Stimulated activated CD4-positive, alpha-beta T cell treated with anti-CD3 and anti-CD28 coated beads, Interleukin-4, amount 100 ng/mL, for 4 hours (primary cell): ENCODE measurements around the gene LSR.

Source experiments
- DNase-seq, 2 experiments: peaks; one replicate each; pipeline ENCODE4 v3.0.0-alpha.2; 2020

LSR gene, protein sequence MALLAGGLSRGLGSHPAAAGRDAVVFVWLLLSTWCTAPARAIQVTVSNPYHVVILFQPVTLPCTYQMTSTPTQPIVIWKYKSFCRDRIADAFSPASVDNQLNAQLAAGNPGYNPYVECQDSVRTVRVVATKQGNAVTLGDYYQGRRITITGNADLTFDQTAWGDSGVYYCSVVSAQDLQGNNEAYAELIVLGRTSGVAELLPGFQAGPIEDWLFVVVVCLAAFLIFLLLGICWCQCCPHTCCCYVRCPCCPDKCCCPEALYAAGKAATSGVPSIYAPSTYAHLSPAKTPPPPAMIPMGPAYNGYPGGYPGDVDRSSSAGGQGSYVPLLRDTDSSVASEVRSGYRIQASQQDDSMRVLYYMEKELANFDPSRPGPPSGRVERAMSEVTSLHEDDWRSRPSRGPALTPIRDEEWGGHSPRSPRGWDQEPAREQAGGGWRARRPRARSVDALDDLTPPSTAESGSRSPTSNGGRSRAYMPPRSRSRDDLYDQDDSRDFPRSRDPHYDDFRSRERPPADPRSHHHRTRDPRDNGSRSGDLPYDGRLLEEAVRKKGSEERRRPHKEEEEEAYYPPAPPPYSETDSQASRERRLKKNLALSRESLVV

DNA sequence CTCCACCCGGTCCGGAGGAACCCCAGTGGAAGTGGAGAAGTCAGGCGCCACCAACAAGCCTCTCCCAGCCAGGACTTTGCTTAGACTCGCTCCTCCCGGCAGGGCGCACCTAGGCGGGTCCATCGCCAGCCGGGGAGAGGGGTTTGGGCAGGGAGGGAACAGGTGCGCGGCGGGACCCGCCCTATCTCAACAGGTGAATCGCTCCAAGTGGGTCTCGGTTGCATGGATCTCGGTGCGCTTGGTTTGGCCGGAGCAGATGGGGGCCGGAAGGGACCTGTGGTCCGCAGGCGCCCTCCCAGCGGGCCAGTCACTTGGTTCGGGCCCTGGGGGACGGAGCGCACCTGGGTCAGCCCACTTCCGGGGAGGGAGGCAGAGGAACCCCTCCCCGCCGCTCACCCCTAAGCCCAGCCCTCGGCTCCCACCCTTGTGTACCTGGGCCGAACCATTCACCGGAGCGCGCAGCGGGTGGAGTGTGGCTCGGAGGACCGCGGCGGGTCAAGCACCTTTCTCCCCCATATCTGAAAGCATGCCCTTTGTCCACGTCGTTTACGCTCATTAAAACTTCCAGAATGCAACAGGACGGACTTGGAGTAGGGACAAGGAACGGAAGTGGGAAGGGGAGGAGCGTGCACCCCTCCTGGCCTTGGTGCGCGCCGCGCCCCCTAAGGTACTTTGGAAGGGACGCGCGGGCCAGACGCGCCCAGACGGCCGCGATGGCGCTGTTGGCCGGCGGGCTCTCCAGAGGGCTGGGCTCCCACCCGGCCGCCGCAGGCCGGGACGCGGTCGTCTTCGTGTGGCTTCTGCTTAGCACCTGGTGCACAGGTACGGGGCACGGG, at the start of gene LSR:
Gene LSR (plus strand): TSS at position 693 of the 836 bp plus-strand sequence. CDS start 21 bp downstream, at position 714.
- DNase-seq = peak; percentile 63

DNA sequence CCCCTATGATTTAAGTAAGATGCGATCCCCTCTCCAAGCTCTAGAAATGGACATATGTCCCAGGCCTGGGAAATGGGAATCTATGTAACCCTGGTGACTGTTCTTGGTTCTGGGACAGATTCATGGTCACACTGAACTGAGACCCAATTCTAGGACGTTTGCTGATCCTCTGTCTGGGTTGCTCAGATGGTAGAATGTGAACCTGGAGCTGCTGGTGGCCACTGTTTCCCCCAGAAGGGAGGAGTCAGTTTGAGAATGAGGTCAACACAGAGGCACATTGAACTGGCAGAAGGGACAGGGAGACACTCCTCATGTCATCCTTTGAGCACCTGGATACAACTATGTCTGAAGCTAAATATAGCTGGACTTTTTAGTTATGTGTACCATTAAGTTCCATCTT, 49.3 kb upstream of the LSR start:
- DNase-seq = no peak

DNA sequence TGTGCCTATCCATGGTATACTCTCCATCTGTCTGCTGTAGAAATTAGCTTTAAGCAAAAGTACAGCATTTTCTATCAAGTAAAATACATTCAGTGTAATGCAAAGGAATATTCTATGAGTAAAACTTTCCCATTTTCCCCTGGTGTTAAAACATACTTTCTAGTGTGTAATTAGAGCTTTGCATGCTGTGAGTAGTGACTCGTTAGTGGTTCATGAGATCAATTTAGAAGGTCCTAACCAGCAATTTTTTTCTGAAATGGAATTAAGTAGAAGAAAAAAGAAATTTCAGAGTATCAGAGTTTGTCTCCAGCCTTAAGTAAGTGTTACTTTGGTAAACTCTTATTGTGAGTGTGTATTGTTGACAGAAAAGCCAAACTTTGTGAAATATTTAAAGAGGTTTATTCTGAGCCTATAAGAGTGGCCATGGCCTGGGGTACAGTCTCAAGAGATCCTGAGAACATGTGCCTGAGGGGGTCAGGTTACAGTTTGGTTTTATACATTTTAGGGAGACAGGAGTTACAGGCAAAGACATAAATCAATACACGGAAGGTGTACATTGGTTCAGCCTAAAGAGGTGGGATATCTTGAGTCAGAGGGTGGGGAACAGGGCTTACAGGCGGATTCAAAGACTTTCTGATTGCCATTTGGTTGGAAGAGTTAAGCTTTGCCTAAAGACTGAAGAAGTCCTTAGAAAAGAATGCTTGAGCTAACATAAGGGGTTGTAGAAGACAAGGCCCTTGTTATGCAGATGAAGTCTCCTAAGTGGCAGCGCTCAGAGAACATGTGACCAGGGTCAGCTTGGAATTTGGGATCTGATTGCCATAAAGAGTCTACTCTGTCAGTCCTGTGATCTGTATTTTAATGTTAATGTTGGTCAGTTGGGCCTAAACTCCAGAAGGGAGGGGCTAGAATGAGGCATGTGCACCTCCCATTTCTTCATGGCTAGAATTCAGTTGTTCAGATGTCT, 45.8 kb upstream of the LSR start:
- no peak for DNase-seq

DNA sequence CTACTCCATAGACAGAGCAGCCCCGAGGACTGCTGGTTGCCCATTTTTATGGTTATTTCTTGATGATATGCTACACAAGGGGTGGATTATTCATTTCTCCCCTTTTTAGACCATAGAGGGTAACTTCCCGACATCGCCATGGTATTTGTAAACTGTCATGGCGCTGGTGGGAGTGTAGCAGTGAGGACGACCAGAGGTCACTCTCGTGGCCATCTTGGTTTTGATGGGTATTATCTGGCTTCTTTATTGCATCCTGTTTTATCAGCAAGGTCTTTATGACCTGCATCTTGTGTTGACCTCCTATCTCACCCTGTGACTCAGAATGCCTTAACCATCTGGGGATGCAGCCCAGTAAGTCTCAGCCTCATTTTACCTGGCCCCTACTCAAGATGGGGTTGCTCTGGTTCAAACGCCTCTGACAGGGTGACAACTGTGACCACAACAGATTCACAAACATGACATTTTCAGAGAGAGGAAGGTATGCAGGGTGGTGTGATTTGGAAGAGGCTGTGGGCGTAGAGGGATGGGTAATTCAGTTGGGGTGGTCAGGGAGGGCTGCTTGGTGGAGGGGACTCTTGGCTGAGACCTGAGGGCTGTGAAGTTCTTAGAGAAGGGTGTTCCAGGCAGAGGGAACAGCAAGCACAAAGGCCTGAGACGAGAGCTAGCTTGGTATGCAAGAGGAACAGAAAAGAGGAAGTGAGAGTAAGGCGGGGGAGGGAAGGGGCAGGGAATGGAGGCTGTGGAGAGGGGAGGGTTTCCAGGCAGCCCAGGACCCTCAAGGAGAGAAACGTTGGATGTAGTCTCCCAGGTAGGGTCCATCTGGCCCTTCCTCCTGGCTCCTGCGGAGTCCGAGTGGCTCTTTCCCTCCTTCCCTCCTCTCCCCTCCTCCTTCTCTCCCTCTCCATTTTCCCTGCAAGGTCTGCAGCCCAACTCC, 43.7 kb upstream of the LSR start:
- no peak for DNase-seq

DNA sequence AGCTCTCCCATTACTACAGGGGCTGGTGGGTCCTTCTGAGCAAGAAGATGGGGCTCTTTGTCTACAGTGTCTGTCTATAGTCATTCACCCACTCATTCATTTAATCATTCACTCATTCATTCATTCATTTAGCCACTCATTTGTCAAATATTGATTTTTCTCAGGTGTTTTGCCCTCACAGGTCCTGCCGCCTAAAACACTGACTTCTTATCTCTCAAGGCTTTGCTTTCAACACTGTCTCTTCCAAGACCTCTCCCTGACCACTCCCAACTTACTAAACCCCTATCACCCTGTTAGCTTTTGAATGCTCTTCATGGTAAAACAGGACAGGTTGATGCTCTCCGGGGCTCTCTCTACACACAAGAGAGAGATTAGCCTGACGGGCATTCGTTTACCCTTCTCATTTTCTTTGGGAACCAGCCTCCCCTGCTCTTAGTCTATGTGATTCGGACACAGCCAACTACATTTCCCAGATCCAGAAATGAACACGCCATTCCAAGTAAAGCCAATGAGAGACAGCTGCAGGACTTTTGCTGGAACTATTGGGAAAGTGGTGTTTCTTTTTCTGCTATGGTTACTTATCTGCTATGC, 43.0 kb upstream of the LSR start:
- no peak for DNase-seq

DNA sequence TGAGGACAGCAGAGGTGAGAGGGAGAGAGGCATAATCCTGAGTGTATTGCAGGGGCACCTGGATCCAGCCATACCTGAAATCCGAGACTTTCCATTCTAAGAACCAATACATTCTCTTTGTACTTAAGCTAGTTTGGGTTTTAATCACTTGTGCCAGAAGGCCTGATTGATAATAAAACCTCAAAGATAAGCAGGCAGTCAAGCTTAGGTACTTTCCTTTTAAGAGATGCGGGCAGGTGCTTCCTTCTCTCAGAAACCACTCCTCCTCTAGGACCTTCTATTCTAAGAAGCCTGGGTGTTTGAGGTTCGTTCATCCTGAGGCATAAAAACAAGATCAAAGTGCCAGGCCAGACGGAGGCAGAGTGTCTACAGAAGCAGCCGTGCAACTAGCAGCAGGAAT, 42.4 kb upstream of the LSR start:
- DNase-seq = peak in 1 of 2 experiments; percentile 52

DNA sequence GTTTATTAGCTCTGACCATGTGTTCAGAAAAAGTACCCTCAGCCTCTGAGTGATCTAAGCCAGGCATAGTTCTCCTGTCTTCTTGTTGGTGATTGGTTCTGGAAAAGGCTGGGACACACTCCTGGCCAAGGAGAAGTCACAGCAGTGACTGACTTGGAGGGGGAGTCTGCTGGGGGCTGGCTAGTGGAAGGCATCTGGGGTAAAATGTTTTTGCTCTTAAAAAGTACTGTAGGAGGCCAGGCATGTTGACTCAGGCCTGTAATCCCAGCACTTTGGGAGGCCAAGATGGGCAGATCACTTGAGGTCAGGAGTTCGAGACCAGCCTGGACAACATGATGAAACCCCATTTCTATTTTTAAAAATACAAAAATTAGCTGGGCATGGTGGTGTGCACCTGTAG, 41.9 kb upstream of the LSR start:
- no peak for DNase-seq

DNA sequence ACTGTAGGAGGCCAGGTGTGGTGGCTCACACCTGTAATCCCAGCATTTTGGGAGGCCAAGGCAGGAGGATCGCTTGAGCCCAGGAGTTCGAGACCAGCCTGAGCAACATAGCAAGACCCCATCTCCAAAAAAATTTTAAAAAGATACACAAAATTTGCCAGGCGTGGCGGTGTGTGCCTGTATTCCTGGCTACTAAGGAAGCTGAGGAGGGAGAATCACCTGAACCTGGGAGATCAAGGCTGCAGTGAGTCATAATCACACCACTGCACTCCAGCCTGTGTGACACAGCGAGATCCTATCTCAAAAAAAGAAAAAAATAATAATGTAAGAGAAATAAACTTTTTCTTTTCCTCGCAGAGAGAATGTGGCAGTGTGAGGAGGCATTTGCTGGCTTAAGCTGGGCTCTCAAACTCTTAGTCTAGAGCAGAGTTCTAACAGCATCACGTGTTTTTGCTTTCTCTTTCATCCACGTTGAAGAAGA, 41.4 kb upstream of the LSR start:
- DNase-seq = peak in 1 of 2 experiments; percentile 46

DNA sequence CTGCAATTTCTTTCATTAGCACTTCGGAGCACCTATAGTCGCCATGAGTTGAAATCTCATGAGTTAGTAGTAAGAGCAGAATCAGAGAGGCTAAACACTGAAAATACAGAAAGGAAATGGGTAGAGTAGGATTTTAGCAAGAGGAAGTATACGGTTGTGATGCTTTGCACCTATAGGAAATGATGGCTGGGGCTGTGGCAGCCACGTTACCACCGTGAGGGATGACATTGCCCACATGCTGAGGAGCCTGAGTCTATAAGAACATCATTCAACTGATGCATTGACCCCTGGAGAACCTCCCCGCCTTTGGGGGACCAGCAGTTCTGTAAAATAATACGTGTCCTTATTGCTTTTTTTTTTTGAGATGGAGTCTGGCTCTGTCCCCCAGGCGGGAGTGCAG, 40.7 kb upstream of the LSR start:
- DNase-seq = no peak

DNA sequence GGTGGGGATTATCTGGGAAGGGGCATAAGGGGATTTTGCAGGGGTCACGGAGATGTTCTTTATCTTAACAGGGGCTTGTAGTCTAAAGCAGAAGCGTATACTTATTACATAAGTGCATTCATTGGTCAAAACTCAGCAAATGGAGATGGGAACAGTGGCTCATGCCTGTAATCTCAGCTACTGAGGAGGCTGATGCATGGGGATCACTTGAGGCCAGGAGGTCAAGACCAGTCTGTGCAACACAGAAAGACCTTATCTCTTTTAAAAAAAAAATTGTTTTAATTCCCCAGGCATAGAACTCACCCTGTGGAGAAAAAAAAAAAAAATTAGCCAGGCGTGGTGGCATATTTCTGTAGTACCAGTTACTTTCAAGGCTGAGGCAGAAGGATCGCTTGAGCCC, 39.2 kb upstream of the LSR start:
- DNase-seq = no peak

DNA sequence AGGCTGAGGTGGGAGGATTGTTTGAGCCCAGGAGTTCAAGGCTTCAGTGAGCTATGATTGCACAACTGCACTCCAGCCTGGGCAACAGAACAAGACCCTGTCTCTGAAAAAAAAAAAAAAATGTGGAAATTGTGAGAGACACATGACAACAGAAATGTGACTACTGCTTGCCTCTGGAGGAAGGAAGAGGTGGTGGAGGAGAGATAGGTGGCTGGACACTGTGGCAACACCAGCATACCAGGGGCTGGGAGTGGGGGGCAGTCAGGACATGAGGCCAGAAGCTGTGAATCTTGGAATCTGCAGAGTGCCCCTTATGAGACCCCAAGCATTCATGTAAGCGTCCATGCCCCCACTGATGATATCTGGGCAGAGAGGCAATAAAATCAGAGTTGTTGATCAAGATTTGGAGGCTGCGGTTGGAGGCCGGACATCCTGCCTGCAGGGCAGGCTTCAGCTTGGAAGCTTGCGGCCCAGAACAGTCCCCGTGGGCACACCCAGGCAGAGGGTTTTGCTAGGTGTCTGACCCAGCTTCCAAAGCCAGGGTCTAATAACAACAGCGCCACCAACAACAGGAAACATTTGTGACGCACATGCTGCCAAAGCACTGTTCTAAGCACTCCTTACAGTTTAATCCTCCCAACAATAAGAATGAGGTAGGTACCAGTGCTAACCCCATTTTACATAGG, 37.1 kb upstream of the LSR start:
- DNase-seq = peak; percentile 29 to 61

DNA sequence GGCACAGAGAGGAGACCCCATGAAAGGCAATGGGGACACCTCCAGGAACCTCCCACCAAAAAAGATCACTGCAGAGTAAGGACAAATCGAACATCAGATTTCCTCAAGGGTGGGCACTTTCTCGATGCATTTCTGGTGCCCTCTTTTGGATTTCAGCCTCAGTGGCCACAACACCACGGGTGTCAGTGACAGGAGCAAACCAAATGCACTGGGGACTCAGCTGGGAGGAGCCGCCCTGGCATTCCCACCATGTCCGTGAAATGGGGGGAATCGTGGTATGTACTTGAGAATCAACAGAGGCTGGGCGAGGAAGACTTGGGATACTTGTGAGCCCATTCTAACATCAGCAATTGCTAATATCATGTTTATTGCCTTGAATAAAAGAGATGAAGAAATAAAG, 36.6 kb upstream of the LSR start:
- no peak for DNase-seq

DNA sequence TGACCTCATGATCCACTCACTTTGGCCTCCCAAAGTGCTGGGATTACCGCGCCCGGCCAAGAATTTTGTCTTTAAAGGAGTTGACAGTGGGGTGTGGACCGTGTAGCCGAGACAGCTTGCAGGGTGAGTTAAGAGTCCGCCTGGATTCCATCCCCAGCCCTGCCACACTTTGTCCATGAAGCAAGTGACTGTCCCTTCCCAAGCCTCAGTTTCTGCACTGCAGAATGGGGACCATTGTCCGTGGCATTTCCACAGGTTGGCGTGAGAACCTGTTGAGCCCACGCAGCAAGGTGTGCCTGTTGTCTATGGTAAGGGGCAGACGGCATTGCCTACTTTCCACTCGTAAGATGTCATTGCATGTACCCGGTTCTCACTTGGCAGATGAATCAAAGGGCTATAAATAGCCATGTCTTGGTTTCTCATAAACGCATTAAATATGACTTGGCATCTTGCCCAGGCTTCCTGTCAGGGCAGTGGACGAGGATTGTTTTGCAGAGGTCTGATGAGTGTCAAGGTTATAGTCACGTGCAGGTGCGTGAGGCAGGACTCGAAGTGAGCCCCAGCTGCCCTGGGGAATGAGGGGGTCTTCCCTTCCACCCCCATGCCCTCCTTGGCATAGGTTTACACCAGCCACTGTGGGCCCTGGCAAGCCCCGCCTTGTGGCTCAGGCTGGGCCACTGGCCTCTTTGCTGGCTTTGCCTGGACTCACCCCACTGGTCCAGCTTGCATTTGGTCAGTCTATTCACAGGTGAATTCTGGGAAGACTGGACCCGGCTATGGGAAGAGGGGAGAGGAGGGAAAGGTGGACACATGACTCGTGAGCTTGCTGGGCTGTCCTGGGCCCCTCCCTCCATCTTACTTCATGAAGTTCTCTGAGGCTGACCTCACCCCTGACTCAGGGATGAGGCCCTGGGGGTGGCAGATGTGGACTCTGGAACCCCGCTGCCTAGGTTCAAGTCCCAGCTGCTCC, 34.9 kb upstream of the LSR start:
- DNase-seq = peak; percentile 49 to 78

DNA sequence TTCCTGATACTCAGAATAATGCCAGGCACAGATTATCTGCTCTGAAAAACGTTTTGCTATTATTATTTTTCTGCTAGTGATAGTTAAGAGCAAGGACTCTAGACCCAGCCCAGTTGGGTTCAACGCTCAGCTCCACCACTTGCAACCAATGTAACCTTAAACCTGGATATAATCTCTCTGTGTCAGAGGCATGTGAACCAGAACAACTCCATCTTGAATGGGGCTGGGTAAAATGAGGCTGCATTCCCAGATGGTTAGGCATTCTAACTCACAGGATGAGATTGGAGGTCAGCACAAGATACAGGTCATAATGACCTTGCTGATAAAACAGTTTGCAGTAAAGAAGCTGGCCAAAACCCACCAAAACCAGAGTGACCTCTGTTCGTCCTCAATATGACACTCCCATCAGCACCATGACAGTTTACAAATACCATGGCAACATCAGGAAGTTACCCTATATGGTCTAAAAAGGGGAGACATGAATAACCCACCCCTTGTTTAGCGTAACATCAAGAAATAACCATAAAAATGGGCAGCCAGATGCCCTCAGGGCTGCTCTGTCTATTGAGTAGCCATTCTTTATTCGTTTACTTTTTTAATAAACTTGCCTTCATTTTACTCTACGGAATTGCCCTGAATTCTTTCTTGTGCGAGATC, 33.9 kb upstream of the LSR start:
- DNase-seq = no peak

DNA sequence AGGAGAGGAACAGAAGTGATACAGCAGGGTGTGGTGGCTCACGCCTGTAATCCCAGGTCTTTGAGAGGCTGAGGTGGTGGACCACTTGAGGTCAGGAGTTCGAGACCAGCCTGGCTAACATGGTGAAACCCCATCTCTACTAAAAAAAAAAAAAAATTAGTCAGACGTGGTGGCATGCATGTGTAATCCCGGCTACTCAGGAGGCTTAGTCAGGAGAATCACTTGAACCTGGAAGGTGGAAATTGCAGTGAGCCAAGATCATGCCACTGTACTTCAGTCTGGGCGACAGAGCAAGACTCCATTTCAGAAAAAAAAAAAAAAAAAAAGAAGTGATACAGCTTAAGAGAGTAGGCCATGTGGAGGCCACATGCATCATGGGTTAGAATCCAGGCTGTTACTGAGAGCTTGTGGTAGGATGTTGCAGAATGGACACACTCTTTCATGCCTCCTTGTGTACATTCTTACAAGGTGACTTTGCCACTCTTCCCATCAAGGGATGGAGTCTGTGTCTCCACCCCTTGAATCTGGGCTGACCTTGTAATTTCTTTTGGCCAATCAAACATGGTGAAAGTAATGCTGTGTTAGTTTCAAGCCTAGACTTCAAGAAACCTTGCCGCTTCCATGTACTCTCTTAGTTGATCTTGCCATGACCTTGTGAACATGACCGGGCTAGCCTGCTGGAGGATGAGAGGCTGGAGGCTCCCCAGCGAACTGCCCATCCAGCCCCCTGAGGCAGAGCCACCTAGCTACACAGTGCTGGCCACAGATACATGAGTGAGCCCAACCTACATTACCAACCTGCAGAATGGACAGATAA, 32.6 kb upstream of the LSR start:
- DNase-seq = no peak

DNA sequence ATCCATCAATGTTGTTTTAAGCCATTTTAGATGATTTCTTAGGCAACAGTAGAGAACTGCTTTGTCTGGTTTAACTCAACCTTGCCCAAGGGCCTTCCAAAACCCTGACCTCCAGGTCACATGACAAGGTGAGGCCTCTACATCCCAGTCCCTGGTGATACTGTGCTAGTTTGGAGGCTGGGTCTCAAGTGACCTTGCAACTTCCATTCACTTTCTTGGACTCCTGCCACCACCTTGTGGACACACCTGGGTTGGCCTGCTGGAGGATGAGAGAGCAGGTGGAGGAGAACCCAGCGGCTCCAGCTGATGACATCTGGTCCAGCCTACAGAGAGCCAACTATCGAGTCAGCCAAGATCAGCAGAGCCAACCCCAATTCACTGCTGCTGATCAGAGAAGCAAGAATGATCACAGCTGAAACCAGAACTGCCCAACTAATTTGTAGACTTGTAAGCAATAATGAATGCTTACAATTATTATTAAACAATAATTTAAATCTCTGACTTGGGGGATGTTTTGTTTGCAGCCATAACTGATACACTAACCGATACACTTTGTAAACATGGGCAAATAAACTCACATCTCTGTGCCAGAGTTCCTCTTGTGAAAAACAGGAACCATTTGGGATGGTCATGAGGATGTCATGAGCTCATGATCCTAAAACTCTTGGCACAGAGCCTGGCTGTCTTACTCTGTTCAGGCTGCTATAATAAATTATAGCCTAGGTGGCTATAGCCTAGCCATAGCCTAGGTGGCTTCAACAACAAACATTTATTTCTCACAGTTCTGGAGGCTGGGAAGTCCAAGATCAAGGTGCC, 31.8 kb upstream of the LSR start:
- peak in 1 of 2 experiments; percentile 31 for DNase-seq

DNA sequence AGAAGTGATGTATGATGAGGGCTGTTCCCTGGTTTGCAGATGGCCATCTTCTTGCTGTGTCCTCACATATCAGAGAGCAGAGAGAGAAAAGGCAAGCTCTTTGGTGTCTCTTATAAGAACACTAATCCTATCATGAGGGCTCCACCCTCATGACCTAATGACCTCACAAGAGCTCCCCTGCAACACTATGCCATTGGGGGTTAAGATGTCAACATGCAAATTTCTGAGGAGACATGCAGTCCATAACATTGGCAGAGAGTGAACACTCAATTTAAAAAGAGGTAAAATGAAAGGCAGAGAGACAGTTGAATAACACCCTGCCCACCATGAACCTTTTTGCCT, 31.2 kb upstream of the LSR start:
- no peak for DNase-seq
